GM06990 (cell line): ENCODE measurements around the gene ZFYVE9.

Source experiments
- DNase-seq: peaks from one replicate; pipeline ENCODE4 v3.0.0-alpha.2; 2011; ENCODE audit not compliant: insufficient read length; ENCODE audit errors: extremely low read depth
- H3K27me3 ChIP-seq: replicated peaks from 2 replicates; pipeline ENCODE4 v1.6.0; 2011; ENCODE audit warnings: low read length; ENCODE audit not compliant: control insufficient read depth, insufficient read depth
- H3K36me3 ChIP-seq: 2 replicates; pipeline ENCODE4 v1.5.1; 2011; ENCODE audit warnings: low read length; ENCODE audit not compliant: control insufficient read depth, insufficient read depth
- H3K4me3 ChIP-seq: replicated peaks from 2 replicates; pipeline ENCODE4 v1.5.1; 2011; ENCODE audit warnings: low read depth, mild to moderate bottlenecking, control low read depth, low read length
- TF ChIP-seq, protein P1 (sequence below): IDR thresholded peaks from 2 replicates; pipeline ENCODE4 v1.5.1; 2011; ENCODE audit warnings: low read length, control low read depth, mild to moderate bottlenecking, inconsistent platforms; ENCODE audit not compliant: insufficient read depth, poor library complexity, severe bottlenecking

Gene ZFYVE9

DNA sequence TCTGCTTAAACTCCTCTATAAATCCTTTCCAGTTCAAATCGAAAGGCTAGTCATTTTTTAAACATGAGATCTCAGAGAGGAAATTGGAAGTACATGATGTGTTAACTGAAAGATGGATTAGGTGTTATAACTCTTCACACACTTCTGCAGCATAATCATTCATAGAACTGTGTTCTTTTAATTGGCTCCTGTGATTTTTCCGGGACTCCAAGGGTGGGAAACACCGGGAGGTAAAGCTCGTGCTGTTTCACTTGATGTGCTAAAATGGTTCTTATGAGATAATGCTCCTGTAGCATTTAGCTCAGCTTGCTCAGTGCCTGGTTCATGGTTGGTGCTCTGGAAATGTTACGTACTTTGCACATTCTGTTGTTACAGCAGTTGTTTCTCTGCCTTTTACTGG is 183.9 kb downstream of the ZFYVE9 start:
- Histone ChIP-seq H3K27me3 (no peaks in the 10 kb centered on the region), H3K36me3 (no peaks in the 10 kb centered on the region), H3K4me3 (no peak overlapping the region)
- TF ChIP-seq, protein P1, sequence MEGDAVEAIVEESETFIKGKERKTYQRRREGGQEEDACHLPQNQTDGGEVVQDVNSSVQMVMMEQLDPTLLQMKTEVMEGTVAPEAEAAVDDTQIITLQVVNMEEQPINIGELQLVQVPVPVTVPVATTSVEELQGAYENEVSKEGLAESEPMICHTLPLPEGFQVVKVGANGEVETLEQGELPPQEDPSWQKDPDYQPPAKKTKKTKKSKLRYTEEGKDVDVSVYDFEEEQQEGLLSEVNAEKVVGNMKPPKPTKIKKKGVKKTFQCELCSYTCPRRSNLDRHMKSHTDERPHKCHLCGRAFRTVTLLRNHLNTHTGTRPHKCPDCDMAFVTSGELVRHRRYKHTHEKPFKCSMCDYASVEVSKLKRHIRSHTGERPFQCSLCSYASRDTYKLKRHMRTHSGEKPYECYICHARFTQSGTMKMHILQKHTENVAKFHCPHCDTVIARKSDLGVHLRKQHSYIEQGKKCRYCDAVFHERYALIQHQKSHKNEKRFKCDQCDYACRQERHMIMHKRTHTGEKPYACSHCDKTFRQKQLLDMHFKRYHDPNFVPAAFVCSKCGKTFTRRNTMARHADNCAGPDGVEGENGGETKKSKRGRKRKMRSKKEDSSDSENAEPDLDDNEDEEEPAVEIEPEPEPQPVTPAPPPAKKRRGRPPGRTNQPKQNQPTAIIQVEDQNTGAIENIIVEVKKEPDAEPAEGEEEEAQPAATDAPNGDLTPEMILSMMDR = no peak
- no peak for DNase-seq

DNA sequence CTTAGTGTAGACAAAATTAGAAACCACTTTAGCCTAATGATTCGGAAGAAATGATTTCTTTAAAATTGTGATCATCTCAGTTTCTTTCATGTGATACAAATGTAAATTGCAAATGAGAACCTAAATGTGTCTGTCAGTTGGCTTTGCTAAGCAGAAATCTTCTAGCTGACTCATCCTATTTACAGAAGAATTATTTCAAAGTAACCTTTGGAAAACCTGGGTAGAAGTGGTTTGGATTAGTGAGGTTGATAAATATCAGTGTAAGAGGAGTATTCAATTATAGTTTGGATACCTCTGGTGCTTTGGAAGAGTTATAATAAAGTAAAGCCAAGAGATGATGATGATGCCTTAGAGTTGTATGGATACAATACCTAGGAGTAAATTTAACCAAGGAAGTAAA is 186.7 kb downstream of the ZFYVE9 start:
- no peak overlapping the region for H3K4me3 ChIP-seq
- no peaks in the 10 kb centered on the region for H3K27me3 ChIP-seq
- no peaks in the 10 kb centered on the region for H3K36me3 ChIP-seq
- TF ChIP-seq, protein P1 = no peak
- DNase-seq = no peak

DNA sequence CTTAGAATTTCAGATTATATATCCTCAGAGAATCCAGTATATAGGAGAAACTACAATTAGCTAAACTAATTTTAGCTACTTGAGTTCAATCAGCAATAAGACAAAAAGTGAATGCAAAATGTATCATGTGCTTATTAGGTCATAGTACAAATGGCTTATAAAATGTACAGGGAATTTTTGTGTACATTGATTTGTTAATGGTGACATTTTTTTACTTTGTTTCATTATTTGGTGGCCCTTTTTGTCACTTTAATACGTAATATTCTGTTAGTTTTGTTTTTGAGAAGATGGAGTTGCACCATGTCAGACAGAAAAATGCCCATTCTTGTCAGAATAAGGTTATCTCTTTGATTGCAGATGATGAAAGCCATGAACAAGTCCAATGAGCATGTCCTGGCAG is 190.5 kb downstream of the ZFYVE9 start:
- Histone ChIP-seq H3K36me3 (no peaks in the 10 kb centered on the region), H3K4me3 (no peak overlapping the region), H3K27me3 (no peaks in the 10 kb centered on the region)
- TF ChIP-seq, protein P1 = no peak
- DNase-seq = no peak

DNA sequence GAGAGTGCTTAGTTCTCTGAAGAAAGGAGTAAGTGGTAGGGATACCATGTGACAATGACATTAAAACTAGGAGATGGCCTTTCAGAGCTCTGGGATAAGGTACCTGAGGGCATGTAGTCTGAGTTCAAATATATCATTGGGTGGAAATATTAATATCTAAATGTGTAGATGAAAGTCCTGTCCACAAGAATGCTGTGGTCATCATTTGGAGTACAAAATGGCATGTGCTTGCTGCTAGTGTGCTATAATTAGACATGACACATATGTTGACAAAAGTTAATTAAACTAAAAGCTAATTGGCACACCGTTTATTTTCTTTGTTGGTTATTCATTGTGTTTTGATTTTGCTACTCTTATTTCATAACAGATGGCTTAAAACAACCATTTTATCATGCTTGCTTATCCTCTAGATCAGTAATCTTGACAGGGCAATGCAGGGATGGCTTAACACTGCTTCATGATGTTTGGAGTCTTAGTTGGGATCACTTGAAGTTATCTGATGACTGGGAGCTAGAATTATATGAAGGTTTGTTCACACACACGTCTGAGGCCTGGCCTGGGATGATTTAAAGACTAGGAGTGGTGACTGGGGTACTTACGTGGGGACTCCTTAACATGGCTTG is 193.1 kb downstream of the ZFYVE9 start:
- TF ChIP-seq, protein P1 = no peak
- no peaks in the 10 kb centered on the region for H3K27me3 ChIP-seq
- no peak for DNase-seq
- H3K36me3 ChIP-seq = no peaks in the 10 kb centered on the region
- H3K4me3 ChIP-seq = no peak overlapping the region

DNA sequence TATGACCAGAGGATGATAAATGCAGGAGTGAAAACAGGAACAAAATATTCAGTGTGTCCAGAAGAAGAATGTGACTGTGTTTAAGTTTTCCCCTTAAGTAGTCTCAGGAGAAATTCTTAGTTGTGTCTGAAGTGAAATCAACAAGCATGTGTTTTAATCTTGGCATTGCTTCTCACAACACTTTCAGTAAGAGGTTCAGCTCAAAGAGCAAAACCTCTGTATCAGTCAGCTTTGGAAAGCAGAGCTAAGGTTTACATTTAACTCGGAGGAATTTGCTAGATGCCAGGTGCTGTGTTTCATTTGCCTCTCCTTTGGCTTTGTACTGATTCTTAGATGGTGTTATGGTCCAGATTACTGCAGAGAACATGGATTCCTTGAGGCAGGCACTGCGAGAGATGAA is 195.6 kb downstream of the ZFYVE9 start:
- no peak overlapping the region for H3K4me3 ChIP-seq
- no peak for DNase-seq

More for the DNA sequence above, 195.6 kb downstream of the ZFYVE9 start:
- TF ChIP-seq, protein P1 = no peak
- H3K36me3 ChIP-seq = no peaks in the 10 kb centered on the region
- H3K27me3 ChIP-seq = no peaks in the 10 kb centered on the region
